IPS-18c (cell line): Measurements from ENCODE around the gene TAS1R1.
"Not testable (repeated sequence)": the region's sequence is repeated elsewhere in the genome, so short reads cannot be mapped to it uniquely, and the experiment has no call there.

Source experiments
- H3K4me3 ChIP-seq: 2 replicates; pipeline ENCODE4 v1.7.0; 2013; ENCODE audit warnings: low read depth, mild to moderate bottlenecking, low read length, moderate library complexity; ENCODE audit not compliant: insufficient read depth
- H3K9me3 ChIP-seq: one replicate; pipeline ENCODE4 v1.6.1; 2013; ENCODE audit warnings: mild to moderate bottlenecking, low read length, moderate library complexity; ENCODE audit not compliant: control insufficient read depth, insufficient read depth

TAS1R1 gene

DNA sequence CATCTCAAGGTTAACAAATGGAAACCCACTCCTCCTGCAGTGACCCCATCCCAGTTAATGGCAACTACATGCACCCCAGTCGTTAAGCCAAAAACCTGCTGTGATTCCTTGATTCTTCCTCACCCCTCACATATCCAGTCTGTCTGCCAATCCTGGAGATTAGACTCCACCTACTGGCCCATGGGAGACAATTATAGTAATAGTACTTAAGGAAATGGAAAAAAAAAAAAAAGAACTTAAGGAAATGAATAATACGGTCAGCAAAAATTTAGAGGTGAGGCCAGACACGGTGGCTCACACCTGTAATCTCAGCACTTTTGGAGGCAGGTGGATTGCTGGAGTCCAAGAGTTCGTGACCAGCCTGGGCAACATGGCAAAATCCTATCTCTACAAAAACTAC, 7.8 kb upstream of the TAS1R1 start:
- no peak overlapping the region for H3K4me3 ChIP-seq

DNA sequence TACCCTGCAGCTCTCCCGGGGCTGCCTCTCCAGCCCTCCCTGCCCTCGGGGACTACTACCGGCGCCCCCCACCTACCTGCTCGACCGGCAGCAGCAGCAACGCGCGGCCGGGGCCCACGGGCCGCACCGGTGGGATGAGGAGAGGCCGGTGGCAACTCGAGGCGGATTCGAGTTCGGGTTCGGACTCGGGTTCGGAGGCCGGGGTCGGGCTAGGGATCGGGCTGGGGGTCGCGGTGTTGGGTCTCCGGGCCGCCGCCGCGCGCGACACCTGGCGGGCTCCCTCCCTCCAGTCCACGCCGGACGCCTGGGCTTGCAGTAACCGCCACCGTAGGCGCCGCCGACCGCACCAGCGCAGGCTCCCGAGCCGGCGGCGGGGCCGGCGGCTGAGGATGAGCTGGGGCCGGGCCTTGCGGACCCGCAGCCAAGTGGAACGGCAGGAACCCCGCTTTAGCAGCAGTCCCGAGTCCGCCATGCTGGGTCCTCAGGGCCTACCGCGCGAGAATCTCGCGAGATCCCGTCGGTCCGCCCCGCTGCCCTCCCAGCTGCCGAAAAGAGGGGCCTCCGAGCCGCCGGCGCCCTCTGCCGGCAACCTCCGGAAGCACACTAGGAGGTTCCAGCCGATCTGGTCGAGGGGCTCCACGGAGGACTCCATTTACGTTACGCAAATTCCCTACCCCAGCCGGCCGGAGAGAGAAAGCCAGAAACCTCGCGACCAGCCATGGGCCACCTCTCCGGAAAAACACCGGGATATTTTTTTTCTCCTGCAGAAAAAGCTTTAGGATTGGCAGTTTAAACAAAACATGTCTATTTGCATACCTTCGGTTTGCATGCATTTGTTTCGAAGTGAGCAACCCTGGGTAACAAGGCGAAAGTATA, 838 bp upstream of the TAS1R1 start, which contains the start of gene NOL9:
NOL9 (minus strand) TSS at position 483 of the 876 bp plus-strand sequence; CDS start at position 472, 11 bp downstream.
- peak within 1 kb of the TSS; percentile 95 for H3K4me3 ChIP-seq
- no peaks in the 10 kb centered on the region for H3K9me3 ChIP-seq

More for the DNA sequence above, 7.8 kb upstream of the TAS1R1 start:
- H3K9me3 ChIP-seq: no peaks in the 10 kb centered on the region

DNA sequence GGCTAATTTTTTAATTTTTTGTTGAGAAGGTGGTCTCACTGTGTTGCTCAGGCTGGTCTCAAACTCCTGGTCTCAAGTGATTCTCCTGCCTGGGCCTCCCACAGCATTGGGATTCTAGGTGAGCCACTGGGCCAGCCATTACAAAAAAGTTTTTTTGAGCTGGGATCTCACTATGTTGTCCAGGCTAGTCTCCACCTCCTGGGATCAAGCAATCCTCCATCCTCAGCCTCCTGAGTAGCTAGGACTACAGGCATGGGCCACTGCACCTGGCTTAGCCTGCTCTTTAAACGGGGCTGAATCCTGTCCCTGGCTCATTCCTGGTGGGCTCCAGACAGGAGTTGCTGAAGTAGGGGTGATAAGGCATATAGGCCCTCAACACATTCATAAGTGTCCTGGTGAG, 2.5 kb downstream of the TAS1R1 start:
- Histone ChIP-seq H3K4me3 (no peak overlapping the region), H3K9me3 (no peaks in the 10 kb centered on the region)

- not testable (repeated sequence) for H3K9me3 ChIP-seq, H3K4me3 ChIP-seq
Measured at GRCh38 chr1:6559161-6559560, 4.1 kb downstream of the TAS1R1 start.

- no peaks in the 10 kb centered on the region for H3K9me3 ChIP-seq
Measured at GRCh38 chr1:6560267-6560666, 5.2 kb downstream of the TAS1R1 start.

GRCh38 chr1:6569033-6569432, 13.9 kb downstream of the TAS1R1 start:
- Histone ChIP-seq H3K9me3 (peaks cover 2% of the 10 kb centered on the region), H3K4me3 (no peak overlapping the region)

More at GRCh38 chr1:6560267-6560666, 5.2 kb downstream of the TAS1R1 start:
- no peak overlapping the region for H3K4me3 ChIP-seq

DNA sequence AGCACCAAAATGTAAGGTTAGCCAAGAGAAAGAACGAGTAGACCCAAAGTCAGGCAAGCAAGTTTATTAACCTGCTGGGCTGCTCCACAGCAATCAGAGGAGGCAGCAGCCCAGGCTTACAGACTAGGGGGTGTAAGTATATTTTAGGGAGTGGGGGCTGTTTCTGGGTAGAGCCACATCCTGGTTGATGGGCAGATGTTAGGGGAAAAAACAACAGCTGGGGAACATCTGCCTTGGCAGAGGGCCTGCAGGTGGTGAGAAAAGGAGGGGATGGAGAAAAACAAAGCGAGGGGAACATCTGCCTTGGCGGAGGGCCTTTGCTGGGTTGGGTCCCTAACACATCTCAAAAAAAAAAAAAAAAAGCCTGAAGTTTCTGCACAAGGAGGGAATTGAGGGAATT, 15.0 kb downstream of the TAS1R1 start:
- Histone ChIP-seq H3K4me3 (no peak overlapping the region), H3K9me3 (peaks cover 2% of the 10 kb centered on the region)

DNA sequence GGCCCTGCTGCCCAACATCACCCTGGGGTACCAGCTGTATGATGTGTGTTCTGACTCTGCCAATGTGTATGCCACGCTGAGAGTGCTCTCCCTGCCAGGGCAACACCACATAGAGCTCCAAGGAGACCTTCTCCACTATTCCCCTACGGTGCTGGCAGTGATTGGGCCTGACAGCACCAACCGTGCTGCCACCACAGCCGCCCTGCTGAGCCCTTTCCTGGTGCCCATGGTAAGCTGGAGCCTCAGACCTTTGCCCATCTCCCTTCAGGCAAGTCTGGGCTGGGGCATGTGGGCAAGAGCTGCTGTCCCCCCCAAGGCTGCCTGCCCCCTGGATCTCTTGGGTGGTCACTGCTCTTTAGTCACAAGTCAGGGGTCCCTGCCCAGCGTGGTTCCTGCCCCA, 15.9 kb downstream of the TAS1R1 start:
- no peak overlapping the region for H3K4me3 ChIP-seq

GRCh38 chr1:6572653-6573383, 17.7 kb downstream of the TAS1R1 start:
- no peak overlapping the region for H3K4me3 ChIP-seq
- H3K9me3 ChIP-seq: no peaks in the 10 kb centered on the region

More for the DNA sequence above, 15.9 kb downstream of the TAS1R1 start:
- H3K9me3 ChIP-seq: peaks cover 2% of the 10 kb centered on the region

- Histone ChIP-seq H3K9me3 (no peaks in the 10 kb centered on the region), H3K4me3 (no peak overlapping the region)
Measured at GRCh38 chr1:6574025-6574620, 19.0 kb downstream of the TAS1R1 start.

GRCh38 chr1:6574818-6575217, 19.7 kb downstream of the TAS1R1 start:
- Histone ChIP-seq H3K9me3 (no peaks in the 10 kb centered on the region), H3K4me3 (no peak overlapping the region)

GRCh38 chr1:6577831-6578525, 22.9 kb downstream of the TAS1R1 start:
- Histone ChIP-seq H3K4me3 (no peak overlapping the region), H3K9me3 (no peaks in the 10 kb centered on the region)

DNA sequence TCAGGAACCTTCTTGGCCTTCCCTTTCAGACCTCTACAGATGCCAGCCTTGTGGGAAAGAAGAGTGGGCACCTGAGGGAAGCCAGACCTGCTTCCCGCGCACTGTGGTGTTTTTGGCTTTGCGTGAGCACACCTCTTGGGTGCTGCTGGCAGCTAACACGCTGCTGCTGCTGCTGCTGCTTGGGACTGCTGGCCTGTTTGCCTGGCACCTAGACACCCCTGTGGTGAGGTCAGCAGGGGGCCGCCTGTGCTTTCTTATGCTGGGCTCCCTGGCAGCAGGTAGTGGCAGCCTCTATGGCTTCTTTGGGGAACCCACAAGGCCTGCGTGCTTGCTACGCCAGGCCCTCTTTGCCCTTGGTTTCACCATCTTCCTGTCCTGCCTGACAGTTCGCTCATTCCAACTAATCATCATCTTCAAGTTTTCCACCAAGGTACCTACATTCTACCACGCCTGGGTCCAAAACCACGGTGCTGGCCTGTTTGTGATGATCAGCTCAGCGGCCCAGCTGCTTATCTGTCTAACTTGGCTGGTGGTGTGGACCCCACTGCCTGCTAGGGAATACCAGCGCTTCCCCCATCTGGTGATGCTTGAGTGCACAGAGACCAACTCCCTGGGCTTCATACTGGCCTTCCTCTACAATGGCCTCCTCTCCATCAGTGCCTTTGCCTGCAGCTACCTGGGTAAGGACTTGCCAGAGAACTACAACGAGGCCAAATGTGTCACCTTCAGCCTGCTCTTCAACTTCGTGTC, 23.7 kb downstream of the TAS1R1 start:
- H3K9me3 ChIP-seq: no peaks in the 10 kb centered on the region
- H3K4me3 ChIP-seq: peak overlapping the region; percentile 87; the same call in 1 of the 2 replicates

DNA sequence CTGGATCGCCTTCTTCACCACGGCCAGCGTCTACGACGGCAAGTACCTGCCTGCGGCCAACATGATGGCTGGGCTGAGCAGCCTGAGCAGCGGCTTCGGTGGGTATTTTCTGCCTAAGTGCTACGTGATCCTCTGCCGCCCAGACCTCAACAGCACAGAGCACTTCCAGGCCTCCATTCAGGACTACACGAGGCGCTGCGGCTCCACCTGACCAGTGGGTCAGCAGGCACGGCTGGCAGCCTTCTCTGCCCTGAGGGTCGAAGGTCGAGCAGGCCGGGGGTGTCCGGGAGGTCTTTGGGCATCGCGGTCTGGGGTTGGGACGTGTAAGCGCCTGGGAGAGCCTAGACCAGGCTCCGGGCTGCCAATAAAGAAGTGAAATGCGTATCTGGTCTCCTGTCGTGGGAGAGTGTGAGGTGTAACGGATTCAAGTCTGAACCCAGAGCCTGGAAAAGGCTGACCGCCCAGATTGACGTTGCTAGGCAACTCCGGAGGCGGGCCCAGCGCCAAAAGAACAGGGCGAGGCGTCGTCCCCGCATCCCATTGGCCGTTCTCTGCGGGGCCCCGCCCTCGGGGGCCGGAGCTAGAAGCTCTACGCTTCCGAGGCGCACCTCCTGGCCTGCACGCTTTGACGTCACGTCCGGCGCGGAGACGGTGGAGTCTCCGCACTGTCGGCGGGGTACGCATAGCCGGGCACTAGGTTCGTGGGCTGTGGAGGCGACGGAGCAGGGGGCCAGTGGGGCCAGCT, 24.4 kb downstream of the TAS1R1 start, which contains the start of gene ZBTB48:
ZBTB48 (plus strand) TSS at position 621 of the 745 bp plus-strand sequence. CDS start 616 bp downstream, outside the sequence.
- no peaks in the 10 kb centered on the region for H3K9me3 ChIP-seq
- H3K4me3 ChIP-seq: peak within 1 kb of the TSS; percentile 87

DNA sequence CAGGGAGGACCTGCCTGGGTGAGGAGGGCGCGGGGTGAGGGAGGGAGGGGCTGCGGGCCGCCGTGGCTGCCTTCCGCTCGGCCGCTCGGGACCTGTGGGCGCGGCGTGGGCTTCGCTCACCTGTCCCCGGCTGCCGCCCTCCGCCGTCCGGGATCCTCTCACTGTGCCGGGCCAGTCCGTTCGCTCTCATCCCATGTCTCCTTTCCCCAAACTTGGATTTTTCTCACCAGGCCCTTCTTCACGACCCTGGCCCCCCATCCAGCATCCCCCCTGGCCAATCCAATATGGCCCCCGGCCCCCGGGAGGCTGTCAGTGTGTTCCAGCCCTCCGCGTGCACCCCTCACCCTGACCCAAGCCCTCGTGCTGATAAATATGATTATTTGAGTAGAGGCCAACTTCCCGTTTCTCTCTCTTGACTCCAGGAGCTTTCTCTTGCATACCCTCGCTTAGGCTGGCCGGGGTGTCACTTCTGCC, 25.0 kb downstream of the TAS1R1 start:
- peak overlapping the region; percentile 87 for H3K4me3 ChIP-seq
- H3K9me3 ChIP-seq: no peaks in the 10 kb centered on the region
